ENCODE data around the gene ARHGAP5. TPM values are rescaled to one million over a fixed set of nuclear protein-coding genes. Genes with fewer than 3 reads are reported as not detected.

Gene ARHGAP5
- total and polyA plus RNA-seq, 2 experiments from 2014 or later = 22.1 to 72.6 TPM

GRCh38 chr14:32205984-32206383, 128.9 kb downstream of the ARHGAP5 start:
- H3K4me1 Mint-ChIP-seq = peaks cover 14% of the 10 kb centered on the region
- DNase-seq (ENCODE audit: low spot score) = peak; percentile 57
- Histone ChIP-seq H3F3A (replicated peaks; ENCODE audit: low read depth) (no peaks in the 10 kb centered on the region), H4K20me1 (replicated peaks; ENCODE audit: insufficient read depth) (no peaks in the 10 kb centered on the region), H3K27me3 (ENCODE audit: insufficient read depth) (peaks cover 7% of the 10 kb centered on the region; the same call in 1 of the 2 replicates), H3K79me2 (replicated peaks; ENCODE audit: insufficient read depth) (no peaks in the 10 kb centered on the region), H2AFZ (peak overlapping the region; percentile 28; the same call in 1 of the 2 replicates), H3K36me3 (ENCODE audit: insufficient read depth) (no peaks in the 10 kb centered on the region), H3K4me2 (no peak overlapping the region), H3K4me3 (no peak overlapping the region), H3K4me1 (ENCODE audit: insufficient read depth) (no peaks in the 10 kb centered on the region), H3K27ac (ENCODE audit: low read depth) (no peak overlapping the region), H3K9me2 (ENCODE audit: insufficient read depth) (no peaks in the 10 kb centered on the region)
- 0 out of 2 replicates have a peak overlapping the region, but pooled peaks have one; percentile 5 for H3K27ac Mint-ChIP-seq
- H3K36me3 Mint-ChIP-seq (ENCODE audit: low read depth) = no peaks in the 10 kb centered on the region
- H3K27me3 Mint-ChIP-seq (ENCODE audit: insufficient read depth, low read depth, poor library complexity) = peaks cover 15% of the 10 kb centered on the region
- ATAC-seq = no peak
- no peaks in the 10 kb centered on the region for H3K9me3 Mint-ChIP-seq
- no peak overlapping the region for H3K4me3 Mint-ChIP-seq
- TF ChIP-seq CTCF (conservative IDR thresholded peaks at IDR 0.05; ENCODE audit: low read depth in 2 of 2) (peak; percentile 33 to 38), STAT1 (IDR thresholded peaks at IDR 0.05; ENCODE audit: unreplicated experiment) (no peak)

GRCh38 chr14:32206552-32206951, 129.4 kb downstream of the ARHGAP5 start:
- Histone ChIP-seq H3K4me2 (no peak overlapping the region), H3K27ac (ENCODE audit: low read depth) (no peak overlapping the region), H3F3A (replicated peaks; ENCODE audit: low read depth) (no peaks in the 10 kb centered on the region), H4K20me1 (replicated peaks; ENCODE audit: insufficient read depth) (no peaks in the 10 kb centered on the region), H3K4me3 (no peak overlapping the region), H3K27me3 (ENCODE audit: insufficient read depth) (peaks cover 7% of the 10 kb centered on the region; the same call in 1 of the 2 replicates), H3K4me1 (ENCODE audit: insufficient read depth) (no peaks in the 10 kb centered on the region), H3K79me2 (replicated peaks; ENCODE audit: insufficient read depth) (no peaks in the 10 kb centered on the region), H3K36me3 (ENCODE audit: insufficient read depth) (no peaks in the 10 kb centered on the region), H2AFZ (peak overlapping the region; percentile 28; the same call in 1 of the 2 replicates), H3K9me2 (ENCODE audit: insufficient read depth) (no peaks in the 10 kb centered on the region)
- Mint-ChIP-seq H3K4me3 (no peak overlapping the region), H3K4me1 (peaks cover 14% of the 10 kb centered on the region), H3K27me3 (ENCODE audit: insufficient read depth, low read depth, poor library complexity) (peaks cover 9% of the 10 kb centered on the region), H3K9me3 (no peaks in the 10 kb centered on the region), H3K36me3 (ENCODE audit: low read depth) (no peaks in the 10 kb centered on the region), H3K27ac (peak overlapping the region; percentile 5; the same call in 1 of the 2 replicates)
- no peak for ATAC-seq
- no peak for DNase-seq (ENCODE audit: low spot score)
- no peak for TF ChIP-seq CREB1 (CRISPR knock-in tag; IDR thresholded peaks at IDR 0.05; ENCODE audit: low read depth)
- no peak for TF ChIP-seq STAT1 (IDR thresholded peaks at IDR 0.05; ENCODE audit: unreplicated experiment)
- no peak for TF ChIP-seq EZH2 (IDR thresholded peaks at IDR 0.05; ENCODE audit: low read depth, unreplicated experiment)
- no peak for TF ChIP-seq ZNF462 (CRISPR knock-in tag; IDR thresholded peaks at IDR 0.05)
- no peak for TF ChIP-seq REST (IDR thresholded peaks at IDR 0.05; ENCODE audit: unreplicated experiment)
- no peak for TF ChIP-seq JUNB (IDR thresholded peaks at IDR 0.05; ENCODE audit: unreplicated experiment)
- TF ChIP-seq ZNF331 (CRISPR knock-in tag; IDR thresholded peaks at IDR 0.05; ENCODE audit: low read depth) = no peak
- TF ChIP-seq NANOG (IDR thresholded peaks at IDR 0.05; ENCODE audit: borderline replicate concordance) = no peak
